ENCODE measurements around the gene FOXC1. TPM values are rescaled to one million over a fixed set of nuclear protein-coding genes. Genes with fewer than 3 reads are reported as not detected.

Gene FOXC1
- total and polyA plus RNA-seq, 2 of the 13 experiments (the other 11 are each of a cell fraction or from before 2014, with no cell fraction given), result 0.44 to 0.55 TPM

GRCh38 chr6:1640476-1640875 lies 30.8 kb downstream of the FOXC1 start:
- Histone ChIP-seq H3K9me3 (ENCODE audit: low read length) (no peaks in the 10 kb centered on the region), H3K4me2 (ENCODE audit: low read depth, low read length) (no peak overlapping the region), H3K79me2 (ENCODE audit: insufficient read depth, low read length) (no peaks in the 10 kb centered on the region), H3K4me1 (ENCODE audit: insufficient read depth, low read length) (no peaks in the 10 kb centered on the region), H3K27ac (ENCODE audit: extremely low read length, insufficient read depth, low read length) (no peak overlapping the region), H2AFZ (ENCODE audit: low read length) (no peak overlapping the region), H3K36me3 (replicated peaks in 1 of 2; ENCODE audit: control insufficient read depth in 1 of 2, insufficient read depth in 2 of 2, low read length in 2 of 2) (peaks cover 2 to 39% of the 10 kb centered on the region in 2 experiments; a peak in 4 of 5 replicates), H3K4me3 (replicated peaks in 1 of 3; ENCODE audit: insufficient read depth in 1 of 3, low read depth in 2 of 3, low read length in 3 of 3) (no peak overlapping the region), H3K27me3 (ENCODE audit: control insufficient read depth in 1 of 2, insufficient read depth in 2 of 2, low read length in 2 of 2) (no peaks in the 10 kb centered on the region), H4K20me1 (ENCODE audit: insufficient read depth, low read length) (no peaks in the 10 kb centered on the region; the same call in 1 of the 2 replicates), H3K9ac (ENCODE audit: insufficient read depth, low read depth, low read length) (no peak overlapping the region)
- DNase-seq (ENCODE audit: low spot score), result no peak
- no TSS peak for BruUV-seq (replicated peaks)
- POLR2A ChIA-PET, result no interaction called here
- CTCF ChIA-PET (ENCODE audit: low intra/inter-chr PET ratio, low total read pairs), result no interaction called here
- WGBS (ENCODE audit: low lambda C conversion rate), result 91% methylated on average over 8 of the region's 8 CpGs
- in situ Hi-C loops (cut with HindIII; ENCODE audit: extremely low pct_ligation_motif_present, low pct_unique_long_range_greater_than_20kb), result no loop called here
- TF ChIP-seq ZNF260 (CRISPR knock-in tag; IDR thresholded peaks at IDR 0.05; ENCODE audit: borderline replicate concordance, low read depth), result no peak
- no peak for TF ChIP-seq ZNF891 (CRISPR knock-in tag; IDR thresholded peaks at IDR 0.05)
- TF ChIP-seq CEBPG (CRISPR knock-in tag; IDR thresholded peaks at IDR 0.05), result no peak
- no peak for TF ChIP-seq ZSCAN21 (CRISPR knock-in tag; IDR thresholded peaks at IDR 0.05; ENCODE audit: borderline replicate concordance)
- TF ChIP-seq ZNF207 (IDR thresholded peaks at IDR 0.05; ENCODE audit: borderline replicate concordance), result no peak
- TF ChIP-seq ZNF354B (CRISPR knock-in tag; IDR thresholded peaks at IDR 0.05), result no peak
- TF ChIP-seq ZFP36L2 (CRISPR knock-in tag; IDR thresholded peaks at IDR 0.05), result no peak
- no peak for TF ChIP-seq TFDP2 (CRISPR knock-in tag; IDR thresholded peaks at IDR 0.05)
- TF ChIP-seq ZNF136 (CRISPR knock-in tag; IDR thresholded peaks at IDR 0.05; ENCODE audit: low read depth), result no peak
- no peak for TF ChIP-seq ZNF781 (CRISPR knock-in tag; IDR thresholded peaks at IDR 0.05; ENCODE audit: borderline replicate concordance, not compliant biosample characterization)
- TF ChIP-seq ZNF160 (CRISPR knock-in tag; IDR thresholded peaks at IDR 0.05), result no peak
- TF ChIP-seq ZSCAN5A (CRISPR knock-in tag; IDR thresholded peaks at IDR 0.05; ENCODE audit: borderline replicate concordance), result no peak
- no peak for TF ChIP-seq ZBTB25 (CRISPR knock-in tag; IDR thresholded peaks at IDR 0.05)
- TF ChIP-seq ZSCAN30 (CRISPR knock-in tag; IDR thresholded peaks at IDR 0.05), result no peak
- no peak for TF ChIP-seq BCLAF1 (IDR thresholded peaks at IDR 0.05)
- TF ChIP-seq HMGA1 (CRISPR knock-in tag; conservative IDR thresholded peaks at IDR 0.05), result no peak
- FAIRE-seq, result no peak
- intact Hi-C loops (cut with micrococcal nuclease; ENCODE audit: unreplicated experiment), result no loop called here
- no peak for ATAC-seq

All from HepG2 (cell line).